Colonic mucosa (tissue), 4 donors: ENCODE measurements around the gene LGALS3BP. TPM values are rescaled to one million over a fixed set of nuclear protein-coding genes. Genes with fewer than 3 reads are reported as not detected.
A peak's percentile ranks its signal among the peaks of the same experiment; 100 is the strongest.

Experiments used
- DNase-seq: peaks from one replicate; pipeline ENCODE4 v3.0.0-alpha.2; 2020
- H3K27ac ChIP-seq: fragments of 200-600 bp; one replicate; pipeline ENCODE4 v1.8.0; 2021
- H3K27me3 ChIP-seq: fragments of 200-600 bp; one replicate; pipeline ENCODE4 v1.8.0; 2021
- H3K36me3 ChIP-seq: fragments of 200-600 bp; one replicate; pipeline ENCODE4 v1.8.0; 2021
- H3K4me1 ChIP-seq: fragments of 200-600 bp; one replicate; pipeline ENCODE4 v1.8.0; 2021; ENCODE audit warnings: mild to moderate bottlenecking
- H3K4me3 ChIP-seq: fragments of 200-600 bp; one replicate; pipeline ENCODE4 v1.8.0; 2021
- H3K9ac ChIP-seq, 2 donors: one replicate each; pipeline ENCODE4 v1.7.0; 2013; ENCODE audit warnings: control low read depth in 2 of 2, low read depth in 2 of 2, low read length in 2 of 2
- H3K9me3 ChIP-seq: fragments of 200-600 bp; one replicate; pipeline ENCODE4 v1.8.0; 2021
- CTCF ChIP-seq: fragments of 200-600 bp; IDR thresholded peaks from one replicate; pipeline ENCODE4 v1.8.0; 2022; ENCODE audit warnings: antibody characterized with exemption, mild to moderate bottlenecking
- intact Hi-C: fragments of 100-400 bp; cut with DNase I; formaldehyde crosslinking; loops from one replicate; pipeline ENCODE4 v1.14.1; 2022
- total RNA-seq, 2 donors: library from RNA; stranded (reverse); fragmentation: NEBNext Ultra II Directional in 1 of 2; extraction: Animal tissue kit (Norgen Biotek cat#: 25700) in 1 of 2; gene quantifications; one replicate each; pipeline ENCODE4 v1.2.1, GENCODE V29; 2021
- donor health status: healthy.
- donor health status: DM: no; HTN: no; CAD: no.
- donor health status: DM: no; HTN: no; CAD: no.

Gene LGALS3BP
- total RNA-seq, 2 donors from 2014 or later, result 635 to 674 TPM

DNA sequence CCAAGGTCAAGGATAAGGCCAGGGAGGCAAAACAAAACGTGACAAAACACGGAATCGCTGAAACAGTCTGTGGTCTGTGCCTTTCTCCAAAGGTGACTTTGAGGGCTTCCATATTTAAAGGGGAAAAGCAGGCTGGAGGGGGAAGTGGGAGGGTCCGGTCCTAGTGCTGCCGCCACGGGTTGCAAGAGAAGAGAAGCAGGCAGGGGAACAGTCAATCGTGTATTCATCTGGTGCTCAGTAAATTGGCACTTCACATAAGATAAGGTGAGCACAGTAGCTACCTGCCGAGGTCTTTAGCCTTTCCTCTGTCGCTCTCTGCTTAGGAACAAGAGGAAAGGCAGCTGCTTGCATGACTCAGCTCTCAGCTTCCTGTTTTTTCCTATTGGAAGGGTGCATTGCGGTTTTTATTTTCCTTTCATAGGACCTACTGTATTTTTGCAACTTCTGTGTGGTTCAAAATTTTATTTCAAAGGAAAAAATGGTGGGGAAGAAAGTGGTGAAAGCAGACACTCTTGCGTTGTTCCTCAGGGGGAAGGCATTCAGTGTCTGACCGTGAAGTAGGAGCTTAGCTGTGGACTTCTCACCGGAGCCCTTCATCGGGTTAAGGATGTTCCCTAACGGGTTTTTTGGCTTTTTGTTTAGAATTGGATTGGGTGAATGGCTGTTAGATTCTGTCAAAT lies 7.1 kb upstream of the LGALS3BP start:
- intact Hi-C loops, result no loop called here
- Histone ChIP-seq H3K4me3 (no peak overlapping the region), H3K36me3 (peaks cover 7% of the 10 kb centered on the region), H3K4me1 (no peaks in the 10 kb centered on the region), H3K27ac (peak overlapping the region; percentile 59), H3K9ac (peak overlapping the region in 1 of 2 donors; percentile 73), H3K27me3 (no peaks in the 10 kb centered on the region), H3K9me3 (no peaks in the 10 kb centered on the region)
- DNase-seq, result peak; percentile 58
- no peak for TF ChIP-seq CTCF

- intact Hi-C loops, result no loop called here
- Histone ChIP-seq H3K36me3 (peaks cover under 1% of the 10 kb centered on the region), H3K4me1 (no peaks in the 10 kb centered on the region), H3K4me3 (no peak overlapping the region), H3K9ac (peak overlapping the region in 1 of 2 donors; percentile 73), H3K27ac (peak overlapping the region; percentile 59), H3K9me3 (no peaks in the 10 kb centered on the region), H3K27me3 (no peaks in the 10 kb centered on the region)
- no peak for TF ChIP-seq CTCF
- peak; percentile 53 for DNase-seq
These were observed 6.4 kb upstream of the LGALS3BP start for GRCh38 chr17:78986048-78986648.

DNA sequence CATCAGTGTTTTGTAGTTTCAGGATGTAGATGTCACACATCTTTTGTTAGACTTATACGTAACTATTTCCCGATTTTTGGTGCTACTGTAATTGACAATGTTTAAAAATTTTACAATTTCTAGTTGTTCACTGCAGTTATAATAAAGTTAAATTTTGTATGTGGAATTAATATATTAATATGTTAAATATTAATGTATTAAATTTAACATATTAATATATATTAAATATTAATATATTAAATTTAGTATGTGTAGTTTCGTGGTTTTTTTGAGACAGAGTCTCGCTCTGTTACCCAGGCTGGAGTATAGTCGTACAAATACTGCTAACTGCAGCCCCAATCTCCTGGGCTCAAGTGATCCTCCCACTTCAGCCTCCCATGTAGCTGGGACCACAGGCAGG lies 5.7 kb upstream of the LGALS3BP start:
- Histone ChIP-seq H3K4me3 (no peak overlapping the region), H3K9me3 (no peaks in the 10 kb centered on the region), H3K4me1 (no peaks in the 10 kb centered on the region), H3K27ac (peak overlapping the region; percentile 59), H3K27me3 (no peaks in the 10 kb centered on the region), H3K9ac (no peak overlapping the region), H3K36me3 (no peaks in the 10 kb centered on the region)
- intact Hi-C loops, result no loop called here
- no peak for TF ChIP-seq CTCF
- DNase-seq, result no peak

GRCh38 chr17:78981010-78981888 lies 1.5 kb upstream of the LGALS3BP start:
- H3K9ac ChIP-seq, result no peak overlapping the region
- intact Hi-C loops, result no loop called here

More at GRCh38 chr17:78981010-78981888, 1.5 kb upstream of the LGALS3BP start:
- Histone ChIP-seq H3K4me1 (peaks cover 14% of the 10 kb centered on the region), H3K27me3 (no peaks in the 10 kb centered on the region), H3K36me3 (no peaks in the 10 kb centered on the region), H3K9me3 (no peaks in the 10 kb centered on the region), H3K27ac (no peak overlapping the region), H3K4me3 (no peak overlapping the region)
- no peak for DNase-seq
- no peak for TF ChIP-seq CTCF
